Limb (tissue), 2 donors: Measurements from ENCODE around the gene SMARCAL1.
"Not testable (repeated sequence)": the region's sequence is repeated elsewhere in the genome, so short reads cannot be mapped to it uniquely, and the experiment has no call there.

Experiments
- DNase-seq, 2 donors: peaks; one replicate each; pipeline ENCODE4 v3.0.0-alpha.2; 2016; ENCODE audit errors: extremely low spot score in 2 of 2

SMARCAL1 gene

GRCh38 chr2:216501854-216502253, 89.6 kb downstream of the SMARCAL1 start:
- DNase-seq = no peak

GRCh38 chr2:216502381-216503158, 90.3 kb downstream of the SMARCAL1 start:
- DNase-seq = no peak

GRCh38 chr2:216503159-216503629, 90.9 kb downstream of the SMARCAL1 start:
- no peak for DNase-seq

- no peak for DNase-seq
Observed at GRCh38 chr2:216503697-216504375, 91.6 kb downstream of the SMARCAL1 start.

GRCh38 chr2:216504376-216504762, 92.1 kb downstream of the SMARCAL1 start:
- DNase-seq = no peak

- no peak for DNase-seq
Observed at GRCh38 chr2:216505133-216506106, 93.1 kb downstream of the SMARCAL1 start.

- no peak for DNase-seq
Observed at GRCh38 chr2:216507220-216508160, 95.2 kb downstream of the SMARCAL1 start.

- DNase-seq = no peak
Observed at GRCh38 chr2:216508229-216508628, 95.9 kb downstream of the SMARCAL1 start.

- DNase-seq = peak in 1 of 2 donors; percentile 84
Observed at GRCh38 chr2:216516730-216517350, 104.6 kb downstream of the SMARCAL1 start.

- no peak for DNase-seq
Observed at GRCh38 chr2:216517447-216518225, 105.4 kb downstream of the SMARCAL1 start.

- DNase-seq = not testable (repeated sequence)
Observed at GRCh38 chr2:216518566-216519119, 106.4 kb downstream of the SMARCAL1 start.

GRCh38 chr2:216519154-216519762, 107.0 kb downstream of the SMARCAL1 start:
- DNase-seq = peak; percentile 74 to 90

- peak in 1 of 2 donors; percentile 32 for DNase-seq
Observed at GRCh38 chr2:216520112-216520511, 107.8 kb downstream of the SMARCAL1 start.

GRCh38 chr2:216522892-216523502, 110.7 kb downstream of the SMARCAL1 start:
- no peak for DNase-seq

GRCh38 chr2:216525972-216526371, 113.7 kb downstream of the SMARCAL1 start:
- no peak for DNase-seq

GRCh38 chr2:216526939-216527338, 114.7 kb downstream of the SMARCAL1 start:
- no peak for DNase-seq

- DNase-seq = no peak
Observed at GRCh38 chr2:216527600-216527999, 115.3 kb downstream of the SMARCAL1 start.

GRCh38 chr2:216532562-216532961, 120.3 kb downstream of the SMARCAL1 start:
- DNase-seq = no peak
